ENCODE measurements around the gene PRR16. TPM values are rescaled to one million over a fixed set of nuclear protein-coding genes. Genes with fewer than 3 reads are reported as not detected.

Gene PRR16
- total RNA-seq, 1 donor from 2014 or later: 12.7 TPM

DNA sequence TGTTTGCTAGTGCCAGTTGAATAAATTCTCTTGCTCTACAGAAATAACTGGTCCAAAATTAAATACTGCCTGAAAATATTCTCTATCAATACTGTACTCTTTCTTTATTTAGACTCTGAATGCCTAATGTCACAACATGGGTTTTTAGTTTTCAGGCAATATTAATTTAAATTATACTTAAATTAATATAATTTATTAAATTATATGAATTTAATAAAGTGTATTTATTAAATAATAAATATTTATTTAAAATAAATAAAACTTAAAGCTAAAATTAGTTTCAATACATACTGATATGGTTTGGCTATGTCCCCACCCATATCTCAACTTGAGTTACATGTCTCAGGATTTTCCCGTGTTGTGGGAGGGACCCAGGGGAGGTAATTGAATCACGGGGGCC lies 146.0 kb downstream of the PRR16 start:
- ATAC-seq (no peak), DNase-seq (ENCODE audit: missing footprints) (no peak)
- intact Hi-C loops (cut with DNase I): no loop called here

DNA sequence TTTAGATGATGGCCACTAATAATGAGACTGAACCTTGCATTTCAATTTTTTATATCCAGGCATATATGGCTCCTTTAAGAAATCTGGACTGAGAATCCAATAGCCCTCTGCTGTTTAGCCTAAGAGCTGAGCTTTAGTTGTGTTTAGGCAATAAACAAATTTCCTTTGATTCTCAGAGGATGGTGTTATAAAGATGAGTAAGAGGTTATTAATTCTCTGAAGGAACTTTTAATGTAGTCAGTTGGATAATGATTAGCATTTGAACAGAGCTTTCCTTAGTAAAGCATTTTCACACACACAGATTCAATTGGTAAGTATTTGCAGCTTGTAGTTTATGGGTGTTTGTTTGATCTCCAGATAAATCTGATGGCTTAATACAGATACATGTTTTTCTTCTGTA lies 149.6 kb downstream of the PRR16 start:
- ATAC-seq (no peak), DNase-seq (ENCODE audit: missing footprints) (no peak)
- intact Hi-C loops (cut with DNase I): no loop called here

DNA sequence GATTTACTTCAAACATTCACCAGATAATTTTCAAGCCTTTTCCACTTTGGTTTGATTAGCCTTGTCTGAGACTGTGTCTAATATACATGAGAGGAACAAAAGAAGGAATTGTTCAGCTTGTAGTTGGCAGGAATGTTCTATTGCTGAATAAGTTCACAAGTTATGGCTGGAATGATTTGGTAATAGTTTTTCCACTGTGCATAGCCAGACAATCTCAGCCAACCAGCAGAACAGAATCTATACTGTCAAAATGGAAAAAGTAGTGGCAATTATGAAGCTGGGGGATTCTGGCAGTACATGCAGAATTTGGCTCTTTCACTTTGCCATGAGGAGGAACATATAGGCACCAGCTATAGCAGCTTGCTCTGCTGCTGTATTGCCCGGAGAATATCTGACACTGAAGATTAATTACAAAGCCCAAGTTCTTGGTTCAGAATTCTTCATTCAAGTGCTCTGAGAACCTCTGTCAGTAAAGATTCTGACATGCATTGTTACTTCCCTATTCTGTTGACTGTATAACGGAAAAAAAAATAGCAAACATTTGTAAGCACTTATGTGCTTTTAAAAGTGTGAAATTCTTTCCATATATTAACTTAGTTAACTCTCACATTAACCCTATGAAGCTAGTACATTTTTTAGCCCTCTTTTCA lies 150.6 kb downstream of the PRR16 start:
- intact Hi-C loops (cut with DNase I): no loop called here
- DNase-seq (ENCODE audit: missing footprints) (no peak), ATAC-seq (peak; percentile 46)

DNA sequence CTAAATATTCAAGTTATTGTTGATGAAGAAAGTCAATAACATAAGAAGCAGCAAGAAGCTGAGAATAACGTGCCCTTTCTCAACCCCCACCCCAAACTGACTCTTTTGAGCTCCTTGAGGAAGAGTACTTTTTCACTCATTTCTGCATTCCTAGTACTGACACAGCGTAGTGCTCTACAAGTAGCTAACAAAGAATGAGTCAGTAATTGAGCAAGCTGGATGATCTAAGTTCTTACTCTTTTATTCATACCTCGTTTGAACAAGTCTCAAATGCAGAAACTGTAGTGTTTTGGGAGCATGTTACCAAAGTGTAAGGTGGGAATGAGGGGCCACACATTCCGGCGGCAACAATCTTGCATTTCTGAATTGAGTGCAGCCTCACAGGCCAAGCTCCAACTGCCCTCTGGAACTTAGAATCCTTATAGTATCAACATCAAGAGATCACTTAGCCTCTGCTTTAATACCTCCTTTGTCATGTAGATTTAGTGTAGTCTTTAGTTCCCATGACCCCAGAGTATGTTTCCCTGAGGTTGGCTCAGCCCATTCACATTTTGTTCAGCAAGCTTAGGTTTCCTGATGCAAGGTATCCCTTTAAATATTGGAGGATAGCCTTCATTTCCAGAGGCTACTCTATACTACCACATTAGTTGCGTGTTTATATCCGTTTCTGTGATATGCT lies 152.0 kb downstream of the PRR16 start:
- no peak for ATAC-seq
- DNase-seq (ENCODE audit: missing footprints): no peak

DNA sequence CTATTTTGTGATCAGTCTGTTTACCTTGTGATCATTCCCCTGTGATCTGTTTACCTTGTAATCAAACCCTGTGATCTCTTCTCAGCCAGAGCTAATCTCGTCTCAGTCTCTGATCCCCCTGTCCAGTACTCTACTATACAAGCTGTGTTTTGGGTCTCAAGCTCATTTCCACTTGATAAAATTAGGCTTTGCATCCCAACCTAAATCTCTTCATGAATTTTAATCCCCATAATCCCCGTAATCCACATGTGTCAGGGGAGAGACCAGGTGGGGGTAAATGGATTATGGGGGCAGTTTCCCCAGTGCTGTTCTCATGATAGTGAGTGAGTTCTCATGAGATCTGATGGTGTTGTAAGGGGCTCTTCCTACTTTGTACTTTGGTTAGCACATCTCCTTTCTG lies 157.2 kb downstream of the PRR16 start:
- intact Hi-C loops (cut with DNase I): no loop called here
- DNase-seq (ENCODE audit: missing footprints) (no peak), ATAC-seq (no peak)

More for the DNA sequence above, 152.0 kb downstream of the PRR16 start:
- intact Hi-C loops (cut with DNase I): no loop called here

DNA sequence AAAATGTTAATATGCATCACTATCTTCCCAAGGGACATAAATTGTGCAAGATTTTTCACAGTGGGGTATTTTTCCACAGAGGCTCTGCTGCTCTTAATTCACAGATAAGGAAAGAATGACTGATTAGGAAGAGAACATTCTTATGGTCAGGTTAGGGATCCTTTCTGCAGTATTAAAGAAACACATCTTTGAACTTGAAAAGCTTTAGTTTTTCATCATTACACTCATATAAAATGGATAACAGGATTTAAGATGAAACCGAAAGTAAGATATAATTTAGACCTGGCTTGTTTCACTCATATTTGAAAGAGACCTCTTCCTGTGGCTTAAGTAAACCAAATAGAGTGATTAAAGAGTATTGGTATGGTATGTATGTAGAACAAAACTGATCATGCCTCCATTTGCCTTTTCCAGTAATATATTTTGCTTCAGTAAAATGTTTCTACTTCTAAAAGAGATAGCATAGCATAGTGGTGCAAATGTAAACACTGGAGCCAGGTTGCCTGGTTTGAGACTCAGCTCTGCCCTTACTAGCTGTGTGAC lies 160.0 kb downstream of the PRR16 start:
- DNase-seq (ENCODE audit: missing footprints) (no peak), ATAC-seq (no peak)
- intact Hi-C loops (cut with DNase I): no loop called here

DNA sequence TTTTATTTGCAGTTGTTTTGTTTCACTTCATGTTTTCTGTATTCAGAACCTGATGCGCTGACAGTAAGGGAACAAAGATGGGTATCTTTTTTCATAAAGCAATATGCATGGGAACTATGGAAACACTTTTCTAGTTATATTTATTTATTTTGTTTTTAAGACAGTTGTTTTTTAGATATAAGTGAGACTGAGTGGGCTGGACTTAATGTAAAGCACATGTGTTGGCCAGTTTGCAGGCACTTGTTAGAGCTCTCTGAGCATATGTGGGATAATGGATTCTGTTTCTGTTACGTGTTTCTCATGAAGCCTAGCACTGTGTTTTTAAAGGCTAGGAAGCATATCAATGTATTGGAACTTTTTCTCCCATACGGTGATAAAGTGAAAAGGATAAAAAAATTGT lies 164.1 kb downstream of the PRR16 start:
- intact Hi-C loops (cut with DNase I): no loop called here
- ATAC-seq: no peak
- no peak for DNase-seq (ENCODE audit: missing footprints)

DNA sequence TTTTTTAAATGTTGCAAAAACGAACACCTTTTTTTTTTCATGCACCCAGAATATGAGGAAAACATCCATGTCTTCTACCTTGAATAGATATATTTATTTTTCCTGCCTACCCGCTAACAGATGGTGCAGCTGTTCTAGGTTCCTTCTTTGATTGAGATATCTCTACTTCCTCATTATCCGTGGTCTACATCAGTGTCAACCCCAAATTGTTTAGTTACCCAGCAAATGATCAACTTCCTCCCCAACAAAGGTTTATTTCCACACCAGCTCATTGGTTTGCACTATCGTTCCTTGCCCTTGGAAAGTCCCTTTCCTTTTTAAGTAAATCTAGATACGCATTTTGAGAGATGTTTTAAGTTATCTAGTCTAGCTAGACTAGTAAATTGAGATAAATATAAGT lies 166.4 kb downstream of the PRR16 start:
- ATAC-seq: no peak
- no peak for DNase-seq (ENCODE audit: missing footprints)
- intact Hi-C loops (cut with DNase I): no loop called here

DNA sequence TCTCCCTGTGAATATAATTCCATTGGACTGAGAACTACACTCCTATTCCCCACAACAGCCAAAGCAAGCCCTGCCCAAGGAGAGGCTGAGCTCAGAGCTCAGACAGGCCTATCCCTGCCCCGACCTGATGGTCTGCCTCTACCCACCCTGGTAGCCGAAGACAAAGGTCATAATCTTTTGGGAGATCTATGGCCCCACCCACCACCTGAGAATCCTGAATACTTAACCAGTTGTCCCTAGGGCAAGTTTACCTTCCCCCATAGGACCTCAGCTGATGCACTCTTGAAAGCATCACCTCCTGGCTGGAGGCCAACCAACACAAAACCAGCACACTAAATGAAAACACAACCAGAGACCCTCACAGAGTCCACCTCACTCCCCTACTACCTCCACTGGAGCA lies 167.5 kb downstream of the PRR16 start:
- intact Hi-C loops (cut with DNase I): no loop called here
- no peak for ATAC-seq
- no peak for DNase-seq (ENCODE audit: missing footprints)

DNA sequence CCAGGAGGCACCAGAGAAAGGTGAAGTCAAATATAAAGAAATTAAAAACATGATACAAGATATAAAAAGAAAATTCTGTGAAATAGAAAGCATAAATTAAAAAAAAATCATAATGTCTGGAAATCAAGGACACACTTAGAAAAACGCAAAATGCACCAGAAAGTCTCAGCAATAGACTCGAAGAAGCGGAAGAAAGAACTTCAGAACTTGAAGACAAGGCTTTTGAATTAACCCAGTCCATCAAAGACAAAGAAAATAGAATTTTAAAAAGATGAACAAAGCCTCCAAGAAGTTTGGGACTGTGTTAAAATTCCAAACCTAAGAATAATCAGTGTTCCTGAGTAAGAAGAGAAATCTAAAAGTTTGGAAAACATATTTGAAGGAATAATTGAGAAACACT lies 168.3 kb downstream of the PRR16 start:
- ATAC-seq (no peak), DNase-seq (ENCODE audit: missing footprints) (no peak)
- intact Hi-C loops (cut with DNase I): no loop called here

DNA sequence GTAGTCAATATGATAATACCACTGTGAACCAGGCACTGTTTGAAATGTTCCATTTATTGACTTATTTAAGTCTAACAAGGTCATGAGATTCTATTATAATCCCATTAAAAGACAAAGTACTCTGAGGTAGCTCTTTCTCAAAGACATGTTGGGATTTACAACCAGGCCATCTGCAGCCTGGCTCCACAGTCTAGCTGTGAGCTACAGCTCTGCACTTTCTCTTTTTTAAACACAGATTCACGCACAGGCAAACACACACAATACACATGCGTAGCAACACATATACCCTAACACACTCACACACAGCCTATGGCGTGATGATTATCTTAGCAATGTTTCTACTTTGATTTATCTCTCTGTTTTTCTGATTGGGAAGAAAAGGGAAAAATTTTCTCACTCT lies 174.3 kb downstream of the PRR16 start:
- intact Hi-C loops (cut with DNase I): no loop called here
- no peak for ATAC-seq
- DNase-seq (ENCODE audit: missing footprints): no peak

DNA sequence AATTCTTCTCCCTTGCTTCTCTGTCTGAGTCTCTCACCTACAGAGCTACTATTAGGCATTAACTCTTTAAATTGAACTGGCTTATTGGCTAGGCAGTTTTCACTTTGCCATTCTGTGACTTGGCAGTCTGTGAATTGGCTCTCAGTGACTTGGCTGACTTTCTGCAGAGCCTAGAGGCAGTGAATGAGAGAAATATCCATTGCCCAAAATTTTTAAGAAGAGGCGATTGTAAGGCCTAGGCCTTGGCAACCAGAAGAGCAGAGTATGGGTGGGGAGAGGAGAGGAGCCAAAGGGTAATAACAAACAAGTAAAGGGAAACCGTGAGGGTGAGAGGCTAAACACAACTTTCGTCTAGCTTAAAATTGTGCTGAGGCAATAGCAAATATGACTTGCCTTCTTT lies 176.7 kb downstream of the PRR16 start:
- DNase-seq (ENCODE audit: missing footprints) (no peak), ATAC-seq (peak; percentile 70)
- intact Hi-C loops (cut with DNase I): no loop called here

DNA sequence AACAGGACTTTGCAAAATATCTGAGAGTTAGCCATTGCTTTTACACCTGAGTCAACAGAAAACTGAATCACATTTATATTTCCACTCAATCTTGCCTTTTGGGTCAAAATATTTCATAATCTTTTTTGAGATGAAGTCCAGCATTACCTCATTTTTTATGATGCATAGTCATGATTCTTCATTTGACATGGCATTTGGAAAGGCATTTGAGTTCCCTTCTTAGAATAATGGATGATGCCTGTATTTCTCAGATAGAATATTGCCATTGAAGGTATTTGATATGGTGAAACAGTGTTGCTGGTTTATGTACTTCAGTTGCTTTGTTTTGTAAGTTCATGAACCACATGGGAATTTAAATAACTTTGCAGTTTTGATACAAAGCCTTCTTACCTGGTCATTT lies 180.4 kb downstream of the PRR16 start:
- no peak for DNase-seq (ENCODE audit: missing footprints)
- ATAC-seq: no peak
- intact Hi-C loops (cut with DNase I): no loop called here

DNA sequence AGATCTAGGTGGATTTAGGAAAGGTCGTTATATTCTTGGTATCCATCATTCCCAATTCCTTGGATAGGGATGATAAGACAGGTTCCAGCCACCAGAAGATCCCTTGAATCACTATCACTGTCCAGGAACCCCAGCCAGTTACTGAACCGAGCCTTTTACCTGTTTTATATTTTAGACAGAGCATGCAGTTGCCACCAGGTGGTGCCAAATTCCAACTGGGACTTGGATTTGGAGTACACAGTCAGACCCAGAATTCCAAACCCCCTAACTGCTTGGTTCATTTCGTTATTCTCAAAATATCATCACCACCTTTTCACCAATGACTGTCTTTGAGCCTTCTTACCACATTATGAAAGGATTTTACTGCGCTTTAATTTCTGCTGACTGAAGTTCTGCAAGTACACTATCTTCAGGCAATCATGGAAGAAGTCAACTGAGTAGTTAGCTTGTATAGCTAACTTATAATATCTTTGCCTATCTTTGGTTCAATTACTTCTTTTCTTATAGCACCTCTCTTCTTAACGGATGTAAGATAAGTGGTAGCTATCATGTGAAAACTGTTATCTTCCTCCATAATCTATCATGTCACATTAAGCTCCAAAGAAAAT lies 191.8 kb downstream of the PRR16 start:
- intact Hi-C loops (cut with DNase I): no loop called here
- ATAC-seq (no peak), DNase-seq (ENCODE audit: missing footprints) (no peak)

DNA sequence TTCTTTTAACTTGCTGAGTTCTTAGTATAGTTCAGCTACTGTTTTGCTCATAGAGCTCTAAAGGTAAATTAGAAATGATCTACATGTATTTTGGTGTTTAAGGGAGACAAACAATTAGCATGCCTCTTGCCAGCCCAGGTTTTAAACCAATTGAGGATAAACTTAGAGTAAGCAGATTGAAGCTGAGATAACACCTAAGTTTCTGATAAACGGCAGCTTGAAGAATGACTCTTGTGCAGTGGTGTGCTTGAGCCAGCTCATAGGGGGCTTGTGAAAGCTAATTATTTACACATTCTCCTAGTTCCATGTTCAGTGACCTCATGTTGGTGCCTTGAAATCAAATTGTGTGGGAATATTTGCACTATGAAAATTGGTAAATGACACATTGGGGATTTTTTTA lies 193.0 kb downstream of the PRR16 start:
- ATAC-seq (no peak), DNase-seq (ENCODE audit: missing footprints) (no peak)
- intact Hi-C loops (cut with DNase I): no loop called here

DNA sequence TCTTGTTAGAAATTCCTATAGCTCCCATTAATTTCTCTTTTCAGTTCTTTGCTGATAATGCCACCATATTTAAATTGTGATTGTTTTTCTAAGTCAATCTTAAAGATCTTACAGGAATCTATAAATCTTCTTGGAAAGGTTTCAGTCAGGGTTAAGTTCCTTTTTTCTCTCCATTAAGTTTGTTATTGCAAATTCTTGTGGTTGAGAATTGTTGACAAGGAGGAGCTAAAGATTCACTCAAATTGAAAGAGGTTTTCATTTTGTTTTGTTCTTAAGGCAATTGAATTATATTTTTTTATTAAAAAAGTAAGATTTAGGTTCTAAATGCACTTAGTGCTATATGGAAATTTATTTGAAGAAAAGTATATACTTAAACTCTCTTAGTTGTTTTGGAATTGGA lies 213.4 kb downstream of the PRR16 start:
- no peak for DNase-seq (ENCODE audit: missing footprints)

DNA sequence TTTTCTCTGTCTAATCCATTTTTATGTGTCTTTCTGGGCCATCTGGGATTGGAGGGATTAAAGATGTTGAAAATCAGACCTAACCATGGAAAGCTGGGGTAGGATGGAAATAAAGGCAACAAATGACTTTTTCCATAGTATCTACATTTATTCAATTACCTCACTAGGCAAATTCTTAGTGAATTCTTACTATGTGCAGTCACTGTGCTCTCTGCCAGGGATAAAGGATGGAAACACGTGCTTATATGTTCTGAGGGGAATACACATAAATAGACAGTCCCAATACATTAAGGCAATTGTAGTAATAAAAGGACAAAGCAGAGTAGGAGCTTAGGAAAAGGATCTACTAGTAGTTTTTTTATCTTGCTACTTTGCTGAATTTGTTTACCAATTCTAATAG lies 214.2 kb downstream of the PRR16 start:
- no peak for DNase-seq (ENCODE audit: missing footprints)
- ATAC-seq: no peak
- intact Hi-C loops (cut with DNase I): no loop called here

More for the DNA sequence above, 213.4 kb downstream of the PRR16 start:
- intact Hi-C loops (cut with DNase I): no loop called here
- no peak for ATAC-seq

DNA sequence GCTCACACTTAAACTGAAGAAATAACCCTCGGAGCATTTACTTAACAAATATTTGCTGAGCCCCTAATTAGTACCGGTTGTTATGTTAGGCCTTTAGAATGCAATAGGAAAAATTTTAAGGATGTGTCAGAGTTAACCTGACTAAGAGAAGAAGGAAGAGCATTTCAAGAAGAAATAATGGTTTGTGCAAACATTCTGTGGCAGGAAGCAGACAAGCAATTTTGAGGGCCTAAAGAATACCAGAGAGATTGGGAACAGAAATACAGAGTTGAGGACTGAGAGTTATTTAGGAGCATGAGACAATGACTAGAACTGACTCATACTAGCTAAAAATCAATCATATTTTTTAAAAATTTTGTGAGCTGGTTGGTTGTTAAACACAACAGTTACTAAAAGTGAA lies 218.8 kb downstream of the PRR16 start:
- intact Hi-C loops (cut with DNase I): loop anchor here (10.0 kb wide), 1 partner anchor 738 kb away; no protein-coding TSS in a partner anchor
- no peak for DNase-seq (ENCODE audit: missing footprints)
- ATAC-seq: no peak

DNA sequence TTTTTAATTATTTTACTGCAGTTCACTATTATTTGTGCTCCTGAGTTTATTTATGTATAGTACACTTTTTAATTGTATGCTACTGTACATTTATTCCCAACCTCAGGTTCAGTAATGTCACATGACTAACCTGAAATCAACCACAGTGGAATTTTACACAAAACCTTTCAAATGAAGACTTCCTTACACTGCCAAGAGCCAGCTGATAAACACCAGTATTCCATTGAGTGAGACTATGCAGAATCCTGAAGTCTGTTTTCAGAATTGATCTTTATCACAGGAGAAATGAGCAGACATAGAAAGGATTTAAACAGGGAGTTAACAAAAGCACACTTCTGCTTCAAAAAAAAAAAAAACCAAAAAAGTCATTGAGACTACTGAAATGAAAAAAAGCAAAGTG lies 219.5 kb downstream of the PRR16 start:
- ATAC-seq (no peak), DNase-seq (ENCODE audit: missing footprints) (no peak)
- intact Hi-C loops (cut with DNase I): loop anchor here (10.0 kb wide), 1 partner anchor 739 kb away; no protein-coding TSS in a partner anchor

DNA sequence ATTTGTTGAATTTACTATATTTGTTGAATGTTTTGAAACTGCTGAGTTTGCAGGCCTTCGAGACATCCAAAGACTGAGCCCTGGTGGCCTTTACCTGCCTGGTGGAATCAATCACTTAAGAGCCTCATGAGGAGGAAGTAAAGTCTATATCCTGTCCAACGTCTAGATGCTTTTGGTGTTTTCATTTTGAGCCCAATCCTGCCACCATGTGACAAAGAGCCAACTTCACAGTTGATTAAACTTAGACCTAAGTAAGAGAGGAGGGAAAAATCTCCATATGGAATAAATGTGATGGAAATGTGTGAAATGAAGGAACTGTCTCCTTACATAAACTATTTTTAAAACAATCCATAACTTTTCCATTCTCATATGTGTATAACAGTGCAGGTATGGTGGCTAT lies 220.1 kb downstream of the PRR16 start:
- ATAC-seq (no peak), DNase-seq (ENCODE audit: missing footprints) (no peak)
- intact Hi-C loops (cut with DNase I): loop anchor here (10.0 kb wide), 1 partner anchor 739 kb away; no protein-coding TSS in a partner anchor
